D721Med (cell line): ENCODE data around the gene TBL1X.
"Not testable (repeated sequence)": the region's sequence is repeated elsewhere in the genome, so short reads cannot be mapped to it uniquely, and the experiment has no call there.

Experiments
- DNase-seq: peaks from one replicate; pipeline ENCODE4 v3.0.0; 2011; ENCODE audit warnings: low spot score; ENCODE audit not compliant: insufficient read length
- FAIRE-seq: peaks from 2 replicates; lab custom pipeline; 2011; peaks lifted over from hg19 to GRCh38; lab: Jason Lieb, UNC
- CTCF ChIP-seq: IDR thresholded peaks from 2 replicates; pipeline ENCODE4 v1.5.1; 2012; ENCODE audit warnings: mild to moderate bottlenecking, control low read depth; ENCODE audit not compliant: insufficient read depth; ENCODE audit errors: missing control alignments

TBL1X gene

GRCh38 chrX:9533611-9534010 is 68.8 kb downstream of the TBL1X start:
- no peak for TF ChIP-seq CTCF
- DNase-seq (no peak), FAIRE-seq (no peak)

- FAIRE-seq (no peak), DNase-seq (no peak)
- TF ChIP-seq CTCF, result no peak
Measured at GRCh38 chrX:9534686-9535085, 69.8 kb downstream of the TBL1X start.

GRCh38 chrX:9535101-9535500 is 70.2 kb downstream of the TBL1X start:
- no peak for TF ChIP-seq CTCF
- DNase-seq (no peak), FAIRE-seq (no peak)

GRCh38 chrX:9536156-9536555 is 71.3 kb downstream of the TBL1X start:
- not testable (repeated sequence) for FAIRE-seq, DNase-seq

- TF ChIP-seq CTCF, result no peak
- DNase-seq (no peak), FAIRE-seq (no peak)
Measured at GRCh38 chrX:9537781-9538180, 72.9 kb downstream of the TBL1X start.

GRCh38 chrX:9538544-9539045 is 73.7 kb downstream of the TBL1X start:
- FAIRE-seq, result no peak
- DNase-seq, result no peak
- TF ChIP-seq CTCF, result no peak

GRCh38 chrX:9539605-9540387 is 74.9 kb downstream of the TBL1X start:
- TF ChIP-seq CTCF, result no peak
- FAIRE-seq (no peak), DNase-seq (no peak)
